Panc1 (cell line): ENCODE results near the gene USP24. TPM values are rescaled to one million over a fixed set of nuclear protein-coding genes. Genes with fewer than 3 reads are reported as not detected.
"Not testable (repeated sequence)": the region's sequence is repeated elsewhere in the genome, so short reads cannot be mapped to it uniquely, and the experiment has no call there.

ENCODE experiments used
- ATAC-seq: fragments of 200-7000 bp; cut with Tn5 transposase; 2 replicates; pipeline ENCODE4 v1.9.1; 2020; ENCODE audit warnings: mild to moderate bottlenecking, moderate library complexity
- BruUV-seq: library from RNA; stranded (reverse); fragments of 400-500 nt; replicated peaks from 2 replicates; lab custom pipeline; 2021; lab: Mats Ljungman, UMichigan
- CTCF ChIA-PET: fragments of 300-600 bp; sonication (Branson Sonifier 250); formaldehyde crosslinking; loops from one replicate; lab custom pipeline; 2022; ENCODE audit warnings: antibody characterized with exemption; lab: Charles Lee
- POLR2A ChIA-PET: fragments of 300-600 bp; sonication (Branson Sonifier 250); formaldehyde crosslinking; loops from one replicate; lab custom pipeline; 2022; ENCODE audit warnings: antibody characterized with exemption; lab: Charles Lee
- DNase-seq: peaks from one replicate; pipeline ENCODE4 v3.0.0-alpha.2; 2010; ENCODE audit warnings: low read depth, low spot score
- H3K27ac ChIP-seq: 2 replicates; pipeline ENCODE4 v1.5.1; 2011; ENCODE audit warnings: mild to moderate bottlenecking, low read length, inconsistent platforms
- H3K27me3 ChIP-seq: fragments of 200-500 bp; sonication (Bioruptor generic); 2 replicates; pipeline ENCODE4 v1.6.0; 2014; ENCODE audit warnings: low read length, inconsistent platforms; ENCODE audit not compliant: control insufficient read depth, insufficient read depth
- H3K36me3 ChIP-seq: fragments of 200-500 bp; sonication (Bioruptor generic); 2 replicates; pipeline ENCODE4 v1.5.1; 2014; ENCODE audit warnings: inconsistent platforms, mild to moderate bottlenecking, low read length, moderate library complexity; ENCODE audit not compliant: control insufficient read depth, insufficient read depth
- H3K4me1 ChIP-seq: 2 replicates; pipeline ENCODE4 v1.5.1; 2011; ENCODE audit warnings: inconsistent platforms, mild to moderate bottlenecking, low read length, moderate library complexity; ENCODE audit not compliant: control insufficient read depth, insufficient read depth
- H3K4me3 ChIP-seq, 2 experiments: 2 replicates each; pipeline ENCODE4 v1.5.1; 2011 to 2012; ENCODE audit warnings: low read depth in 2 of 2, low read length in 2 of 2, mild to moderate bottlenecking in 2 of 2, inconsistent platforms in 1 of 2, moderate library complexity in 1 of 2
- H3K9me3 ChIP-seq: fragments of 200-500 bp; sonication (Bioruptor generic); 2 replicates; pipeline ENCODE4 v1.5.1; 2014; ENCODE audit warnings: low read depth, mild to moderate bottlenecking, inconsistent platforms, low read length, moderate library complexity; ENCODE audit not compliant: control insufficient read depth, insufficient read depth
- POLR2AphosphoS5 ChIP-seq: IDR thresholded peaks from 2 replicates; pipeline ENCODE4 v1.6.1; 2012; ENCODE audit warnings: mild to moderate bottlenecking, low read depth, low read length, moderate library complexity
- SIN3A ChIP-seq: IDR thresholded peaks from 2 replicates; pipeline ENCODE4 v1.6.1; 2012; ENCODE audit warnings: low read depth, mild to moderate bottlenecking, low read length, moderate library complexity, borderline replicate concordance; ENCODE audit not compliant: insufficient read depth
- TCF7L2 ChIP-seq: IDR thresholded peaks from 2 replicates; pipeline ENCODE4 v1.6.1; 2011; ENCODE audit warnings: mild to moderate bottlenecking, low read depth, low read length, inconsistent platforms
- in situ Hi-C: cut with HindIII; loops from 2 replicates; pipeline ENCODE4 v1.10.0; 2016; ENCODE audit warnings: low sequenced_read_pairs, low pct_unique_long_range_greater_than_20kb
- intact Hi-C: fragments of 100-400 bp; cut with micrococcal nuclease; formaldehyde crosslinking; loops from one replicate; pipeline ENCODE4 v1.10.0; 2022; ENCODE audit not compliant: unreplicated experiment
- total RNA-seq: library from RNA; stranded (reverse); gene quantifications from one replicate; pipeline ENCODE4 v1.2.1, GENCODE V29; 2021; ENCODE audit not compliant: unreplicated experiment
- TF ChIP-seq, protein P1 (sequence below): fragments of 450-650 bp; IDR thresholded peaks from 2 replicates; pipeline ENCODE4 v1.5.1; 2017; ENCODE audit warnings: mild to moderate bottlenecking
- TF ChIP-seq, protein P2 (sequence below), 2 experiments: IDR thresholded peaks; 2 replicates each; pipeline ENCODE4 v1.6.1; 2011 to 2012; ENCODE audit warnings: low read depth in 2 of 2, control low read depth in 1 of 2, low read length in 1 of 2, mild to moderate bottlenecking in 1 of 2, moderate library complexity in 1 of 2; ENCODE audit not compliant: insufficient read depth in 1 of 2

The USP24 gene
- total RNA-seq, 1 experiment from 2014 or later, result 52.2 TPM

DNA sequence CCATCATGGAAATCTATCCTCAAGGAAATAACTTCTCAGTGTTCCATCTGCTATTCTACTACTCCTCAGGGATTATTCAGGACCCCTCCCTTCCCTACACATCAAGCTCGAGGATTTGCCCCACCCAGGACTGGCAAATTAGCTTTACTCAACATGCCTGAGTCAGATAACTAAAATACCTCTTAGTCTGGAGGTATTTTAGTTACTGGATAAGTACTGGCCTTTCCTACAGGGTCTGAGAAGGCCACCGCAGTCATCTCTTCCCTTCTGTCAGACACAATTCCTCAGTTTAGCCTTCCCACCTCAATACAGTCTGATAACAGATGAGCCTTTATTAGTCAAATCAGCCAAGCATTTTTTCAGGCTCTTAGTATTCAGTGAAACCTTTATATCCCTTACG is 188.5 kb downstream of the USP24 start:
- H3K27ac ChIP-seq, H3K9me3 ChIP-seq, POLR2A ChIA-PET, in situ Hi-C loops, ATAC-seq, H3K36me3 ChIP-seq, DNase-seq, BruUV-seq, H3K4me1 ChIP-seq, intact Hi-C loops, CTCF ChIA-PET, H3K4me3 ChIP-seq, H3K27me3 ChIP-seq: not testable (repeated sequence)

DNA sequence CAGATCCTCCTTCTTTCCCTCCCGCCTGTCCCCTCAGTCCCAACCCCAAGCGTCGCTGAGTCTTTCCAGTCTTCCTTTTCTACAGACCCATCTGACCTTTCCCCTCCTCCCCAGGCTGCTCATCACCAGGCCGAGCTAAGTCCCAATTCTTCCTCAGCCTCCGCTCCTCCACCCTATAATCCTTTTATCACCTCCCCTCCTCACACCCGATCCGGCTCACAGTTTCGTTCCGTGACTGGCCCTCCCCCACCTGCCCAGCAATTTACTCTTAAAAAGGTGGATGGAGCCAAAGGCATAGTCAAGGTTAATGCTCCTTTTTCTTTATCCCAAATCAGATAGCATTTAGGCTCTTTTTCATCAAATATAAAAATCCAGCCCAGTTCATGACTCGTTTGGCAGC is 191.0 kb downstream of the USP24 start:
- intact Hi-C loops, result not testable (repeated sequence)

DNA sequence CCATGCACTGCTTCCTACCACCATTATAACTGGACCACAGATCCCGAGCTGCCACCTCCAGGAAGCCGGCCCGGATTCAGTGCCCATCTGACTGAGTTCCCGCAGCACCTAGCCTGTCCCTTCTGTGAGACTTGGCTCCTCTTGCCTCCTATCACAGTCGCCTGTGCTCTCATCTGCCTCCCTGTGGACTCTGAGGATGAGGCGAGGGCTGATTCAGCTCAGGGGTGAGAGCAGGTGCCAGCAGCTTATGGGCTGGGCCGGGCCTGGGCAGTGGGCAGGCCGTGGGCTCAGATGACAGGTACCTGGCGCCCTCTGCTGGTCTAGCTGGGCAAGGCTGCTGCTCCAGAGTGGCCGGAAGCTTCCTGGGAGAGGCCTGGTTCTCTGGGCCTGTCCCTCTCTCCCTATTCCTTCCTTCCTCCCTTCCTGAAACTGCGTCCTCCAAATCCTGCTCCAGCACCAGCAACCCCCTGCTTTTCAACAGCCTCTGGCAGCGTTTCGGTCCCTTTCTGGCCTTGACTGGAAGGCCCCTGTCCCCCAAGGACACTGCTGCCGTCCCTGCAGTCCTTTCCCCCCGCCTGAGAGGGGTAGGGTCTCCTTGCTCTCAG is 193.1 kb downstream of the USP24 start:
- BruUV-seq, result no TSS peak
- intact Hi-C loops, result no loop called here
- no peak overlapping the region for H3K27ac ChIP-seq

More for the DNA sequence above, 191.0 kb downstream of the USP24 start:
- H3K27me3 ChIP-seq, H3K36me3 ChIP-seq, in situ Hi-C loops, H3K4me1 ChIP-seq, BruUV-seq, POLR2A ChIA-PET, H3K27ac ChIP-seq, H3K4me3 ChIP-seq, H3K9me3 ChIP-seq, DNase-seq, ATAC-seq: not testable (repeated sequence)
- CTCF ChIA-PET, result interaction anchor here (0.6 kb wide), 1 partner anchor 79 kb away, joined by 3 read pairs; no protein-coding TSS in a partner anchor

DNA sequence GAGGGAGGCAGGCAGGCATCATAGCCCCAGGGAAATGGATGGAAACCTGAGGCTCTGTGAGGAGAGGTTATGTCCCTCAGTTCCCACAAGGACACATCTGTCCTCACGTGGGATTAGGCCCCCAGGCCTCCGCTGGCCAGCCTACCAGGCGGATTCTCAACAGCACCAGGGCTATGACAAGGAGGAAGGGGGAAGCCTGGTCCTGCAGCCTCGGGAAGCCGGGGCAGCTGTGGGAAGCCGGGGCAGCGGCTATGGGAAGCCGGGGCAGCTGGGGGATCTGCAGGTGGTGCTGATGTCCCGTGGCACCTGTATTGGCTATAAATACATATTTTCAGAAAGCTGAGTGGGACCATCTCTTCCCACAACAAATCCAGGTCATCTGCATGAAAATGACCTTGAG is 196.8 kb downstream of the USP24 start:
- TF ChIP-seq SIN3A (no peak), POLR2AphosphoS5 (no peak), TCF7L2 (no peak)
- TF ChIP-seq, protein P1, sequence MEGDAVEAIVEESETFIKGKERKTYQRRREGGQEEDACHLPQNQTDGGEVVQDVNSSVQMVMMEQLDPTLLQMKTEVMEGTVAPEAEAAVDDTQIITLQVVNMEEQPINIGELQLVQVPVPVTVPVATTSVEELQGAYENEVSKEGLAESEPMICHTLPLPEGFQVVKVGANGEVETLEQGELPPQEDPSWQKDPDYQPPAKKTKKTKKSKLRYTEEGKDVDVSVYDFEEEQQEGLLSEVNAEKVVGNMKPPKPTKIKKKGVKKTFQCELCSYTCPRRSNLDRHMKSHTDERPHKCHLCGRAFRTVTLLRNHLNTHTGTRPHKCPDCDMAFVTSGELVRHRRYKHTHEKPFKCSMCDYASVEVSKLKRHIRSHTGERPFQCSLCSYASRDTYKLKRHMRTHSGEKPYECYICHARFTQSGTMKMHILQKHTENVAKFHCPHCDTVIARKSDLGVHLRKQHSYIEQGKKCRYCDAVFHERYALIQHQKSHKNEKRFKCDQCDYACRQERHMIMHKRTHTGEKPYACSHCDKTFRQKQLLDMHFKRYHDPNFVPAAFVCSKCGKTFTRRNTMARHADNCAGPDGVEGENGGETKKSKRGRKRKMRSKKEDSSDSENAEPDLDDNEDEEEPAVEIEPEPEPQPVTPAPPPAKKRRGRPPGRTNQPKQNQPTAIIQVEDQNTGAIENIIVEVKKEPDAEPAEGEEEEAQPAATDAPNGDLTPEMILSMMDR, result no peak
- TF ChIP-seq, protein P2, sequence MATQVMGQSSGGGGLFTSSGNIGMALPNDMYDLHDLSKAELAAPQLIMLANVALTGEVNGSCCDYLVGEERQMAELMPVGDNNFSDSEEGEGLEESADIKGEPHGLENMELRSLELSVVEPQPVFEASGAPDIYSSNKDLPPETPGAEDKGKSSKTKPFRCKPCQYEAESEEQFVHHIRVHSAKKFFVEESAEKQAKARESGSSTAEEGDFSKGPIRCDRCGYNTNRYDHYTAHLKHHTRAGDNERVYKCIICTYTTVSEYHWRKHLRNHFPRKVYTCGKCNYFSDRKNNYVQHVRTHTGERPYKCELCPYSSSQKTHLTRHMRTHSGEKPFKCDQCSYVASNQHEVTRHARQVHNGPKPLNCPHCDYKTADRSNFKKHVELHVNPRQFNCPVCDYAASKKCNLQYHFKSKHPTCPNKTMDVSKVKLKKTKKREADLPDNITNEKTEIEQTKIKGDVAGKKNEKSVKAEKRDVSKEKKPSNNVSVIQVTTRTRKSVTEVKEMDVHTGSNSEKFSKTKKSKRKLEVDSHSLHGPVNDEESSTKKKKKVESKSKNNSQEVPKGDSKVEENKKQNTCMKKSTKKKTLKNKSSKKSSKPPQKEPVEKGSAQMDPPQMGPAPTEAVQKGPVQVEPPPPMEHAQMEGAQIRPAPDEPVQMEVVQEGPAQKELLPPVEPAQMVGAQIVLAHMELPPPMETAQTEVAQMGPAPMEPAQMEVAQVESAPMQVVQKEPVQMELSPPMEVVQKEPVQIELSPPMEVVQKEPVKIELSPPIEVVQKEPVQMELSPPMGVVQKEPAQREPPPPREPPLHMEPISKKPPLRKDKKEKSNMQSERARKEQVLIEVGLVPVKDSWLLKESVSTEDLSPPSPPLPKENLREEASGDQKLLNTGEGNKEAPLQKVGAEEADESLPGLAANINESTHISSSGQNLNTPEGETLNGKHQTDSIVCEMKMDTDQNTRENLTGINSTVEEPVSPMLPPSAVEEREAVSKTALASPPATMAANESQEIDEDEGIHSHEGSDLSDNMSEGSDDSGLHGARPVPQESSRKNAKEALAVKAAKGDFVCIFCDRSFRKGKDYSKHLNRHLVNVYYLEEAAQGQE (IDR thresholded peaks at IDR 0.05; ENCODE audit: insufficient read depth in 1 of 2, low read depth in 2 of 2, low read length in 1 of 2), result no peak
- no TSS peak for BruUV-seq
- H3K27ac ChIP-seq, result no peak overlapping the region
- in situ Hi-C loops (no loop called here), intact Hi-C loops (no loop called here)
- POLR2A ChIA-PET, result interaction anchor here (0.7 kb wide), 1 partner anchor 61 kb away, joined by 5 read pairs; no protein-coding TSS in a partner anchor
- DNase-seq (no peak), ATAC-seq (no peak)
- H3K36me3 ChIP-seq, result no peaks in the 10 kb centered on the region
- no peaks in the 10 kb centered on the region; the same call in 1 of the 2 replicates for H3K27me3 ChIP-seq
- CTCF ChIA-PET, result interaction anchor here (1.0 to 1.9 kb wide), 2 partner anchors 22 to 73 kb away, joined by 5 to 6 read pairs; no protein-coding TSS in a partner anchor
- no peaks in the 10 kb centered on the region for H3K4me1 ChIP-seq
- no peak overlapping the region for H3K4me3 ChIP-seq
- H3K9me3 ChIP-seq, result no peaks in the 10 kb centered on the region

More for the DNA sequence above, 193.1 kb downstream of the USP24 start:
- Histone ChIP-seq H3K4me1 (no peaks in the 10 kb centered on the region), H3K4me3 (no peak overlapping the region), H3K9me3 (no peaks in the 10 kb centered on the region), H3K27me3 (no peaks in the 10 kb centered on the region; the same call in 1 of the 2 replicates), H3K36me3 (no peaks in the 10 kb centered on the region)
- DNase-seq, result peak; percentile 65
- peak; percentile 100 for ATAC-seq
- ChIA-PET CTCF (interaction anchor here (0.7 to 2.3 kb wide), 9 partner anchors 11 to 82 kb away, joined by 3 to 30 read pairs (median 6); no protein-coding TSS in a partner anchor), POLR2A (no interaction called here)
- in situ Hi-C loops, result no loop called here
- TF ChIP-seq, protein P1, result peak; percentile 96
- TF ChIP-seq SIN3A (no peak), POLR2AphosphoS5 (no peak)
